ENCODE data around the gene TANGO2.

Gene TANGO2

GRCh38 chr22:20031732-20032406, 11.0 kb downstream of the TANGO2 start:
- TF ChIP-seq CTCF (IDR thresholded peaks at IDR 0.05; ENCODE audit: low read depth, low read length, missing control alignments) = no peak
- H3K27me3 ChIP-seq (replicated peaks) = no peaks in the 10 kb centered on the region
- no peak for DNase-seq
- in situ Hi-C loops (cut with HindIII; ENCODE audit: low pct_ligation_motif_present, low sequenced_read_pairs) = no loop called here
- H3K27ac ChIP-seq = no peak overlapping the region
- H3K4me3 ChIP-seq (ENCODE audit: low read depth, low read length) = no peak overlapping the region
- peaks cover 16% of the 10 kb centered on the region for H3K36me3 ChIP-seq (replicated peaks)

DNA sequence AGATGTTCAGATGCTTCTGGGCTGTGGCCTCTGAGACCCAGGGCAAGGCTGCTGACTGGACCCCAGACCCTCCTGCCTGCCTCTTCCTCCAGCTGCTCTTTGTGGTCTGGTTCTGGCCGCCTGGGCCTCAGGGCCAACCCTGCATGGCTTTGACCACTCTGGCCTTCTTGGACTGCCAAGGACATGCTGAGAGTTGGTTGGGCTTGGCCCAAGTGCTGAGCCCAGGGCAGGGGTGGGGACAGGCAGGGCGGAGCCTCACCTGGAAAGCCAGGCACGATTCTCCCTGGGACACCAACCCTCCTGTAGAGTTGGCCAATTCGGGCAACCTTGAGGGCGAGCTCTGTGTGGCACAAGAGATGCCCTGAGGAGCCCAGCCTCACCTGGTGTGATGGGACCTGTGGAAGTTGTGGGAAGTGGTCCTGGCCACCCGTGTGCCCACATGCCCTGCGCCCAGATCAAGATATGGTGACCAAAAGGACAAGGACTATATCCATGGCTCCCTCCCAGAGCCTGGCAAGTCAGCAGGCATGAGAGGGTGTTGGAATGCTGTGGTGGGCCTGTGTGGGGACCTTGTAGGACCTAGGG, 11.6 kb downstream of the TANGO2 start:
- no peak for TF ChIP-seq CTCF (IDR thresholded peaks at IDR 0.05; ENCODE audit: low read depth, low read length, missing control alignments)
- Histone ChIP-seq H3K27ac (no peak overlapping the region), H3K36me3 (replicated peaks) (peaks cover 18% of the 10 kb centered on the region), H3K4me3 (ENCODE audit: low read depth, low read length) (no peak overlapping the region), H3K27me3 (replicated peaks) (no peaks in the 10 kb centered on the region)
- DNase-seq = no peak
- in situ Hi-C loops (cut with HindIII; ENCODE audit: low pct_ligation_motif_present, low sequenced_read_pairs) = no loop called here

DNA sequence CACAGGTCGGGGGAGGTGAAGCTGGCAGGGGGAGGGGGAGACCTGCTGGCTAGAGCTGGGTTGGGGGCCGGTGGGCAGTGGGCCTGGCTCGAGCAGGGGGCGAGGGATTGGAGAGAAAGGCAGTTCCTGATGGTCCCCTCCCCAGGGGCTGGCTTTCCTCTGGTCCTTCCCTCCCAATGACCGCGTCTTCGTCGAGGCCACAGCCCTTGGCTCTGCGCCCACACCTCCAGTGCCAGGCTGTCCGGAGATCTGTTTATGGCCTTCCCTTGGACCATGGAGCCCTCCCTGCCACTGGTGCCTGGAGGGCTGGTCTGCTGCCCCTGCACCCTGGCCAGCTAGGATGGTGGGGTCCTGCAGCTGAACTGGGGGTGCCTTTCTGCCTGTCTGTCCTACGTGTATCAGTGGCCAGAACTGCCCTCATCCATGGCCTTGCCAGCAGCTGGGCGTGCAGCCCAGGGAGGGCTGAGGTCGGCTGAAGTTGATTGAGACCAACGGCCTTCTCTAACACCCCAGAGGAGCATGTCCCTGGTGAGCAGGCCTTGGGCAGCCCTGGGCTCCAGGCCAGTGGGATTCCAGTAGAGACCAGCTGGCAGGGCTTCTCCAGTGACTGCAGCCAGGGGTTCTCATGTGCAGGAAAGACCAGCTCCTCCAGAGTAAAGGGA, 12.3 kb downstream of the TANGO2 start:
- H3K27me3 ChIP-seq (replicated peaks) = no peaks in the 10 kb centered on the region
- H3K36me3 ChIP-seq (replicated peaks) = peaks cover 19% of the 10 kb centered on the region
- in situ Hi-C loops (cut with HindIII; ENCODE audit: low pct_ligation_motif_present, low sequenced_read_pairs) = no loop called here

DNA sequence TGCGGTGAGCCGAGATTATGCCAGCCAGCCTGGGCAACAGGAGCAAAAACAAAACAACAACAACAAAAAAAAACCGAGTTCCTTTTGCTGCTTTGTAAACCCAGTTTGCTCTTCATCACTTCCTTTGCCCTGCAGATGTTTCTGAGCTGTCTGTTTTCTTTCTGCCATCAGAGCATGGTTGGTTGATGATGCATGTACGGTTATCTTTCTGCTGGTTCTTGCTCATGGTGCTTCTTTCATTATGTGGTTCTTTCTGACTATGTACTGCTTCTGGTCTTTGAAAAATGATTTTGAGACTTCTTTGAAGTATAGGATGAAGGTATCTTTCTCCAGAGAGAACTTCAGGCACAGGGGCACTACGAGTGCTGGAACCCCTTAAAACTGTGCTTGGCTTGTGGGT, 13.2 kb downstream of the TANGO2 start:
- H3K27ac ChIP-seq = no peak overlapping the region
- peaks cover 25% of the 10 kb centered on the region for H3K36me3 ChIP-seq (replicated peaks)
- no peak for TF ChIP-seq CTCF (IDR thresholded peaks at IDR 0.05; ENCODE audit: low read depth, low read length, missing control alignments)
- DNase-seq = no peak
- no peak overlapping the region for H3K4me3 ChIP-seq (ENCODE audit: low read depth, low read length)
- in situ Hi-C loops (cut with HindIII; ENCODE audit: low pct_ligation_motif_present, low sequenced_read_pairs) = no loop called here
- no peaks in the 10 kb centered on the region for H3K27me3 ChIP-seq (replicated peaks)

More for the DNA sequence above, 12.3 kb downstream of the TANGO2 start:
- H3K27ac ChIP-seq = no peak overlapping the region
- TF ChIP-seq CTCF (IDR thresholded peaks at IDR 0.05; ENCODE audit: low read depth, low read length, missing control alignments) = no peak
- no peak for DNase-seq
- no peak overlapping the region for H3K4me3 ChIP-seq (ENCODE audit: low read depth, low read length)

- no peak for TF ChIP-seq CTCF (IDR thresholded peaks at IDR 0.05; ENCODE audit: low read depth, low read length, missing control alignments)
- Histone ChIP-seq H3K27ac (no peak overlapping the region), H3K4me3 (ENCODE audit: low read depth, low read length) (no peak overlapping the region), H3K36me3 (replicated peaks) (peaks cover 27% of the 10 kb centered on the region), H3K27me3 (replicated peaks) (no peaks in the 10 kb centered on the region)
- no peak for DNase-seq
- in situ Hi-C loops (cut with HindIII; ENCODE audit: low pct_ligation_motif_present, low sequenced_read_pairs) = no loop called here
Observed at GRCh38 chr22:20035375-20036083, 14.6 kb downstream of the TANGO2 start.

All from brain microvascular endothelial cell (primary cell).